Measurements from ENCODE around the gene SLC7A5.
"Not testable (repeated sequence)": the region's sequence is repeated elsewhere in the genome, so short reads cannot be mapped to it uniquely, and the experiment has no call there.

Gene SLC7A5

GRCh38 chr16:87819282-87819681 is 50.0 kb downstream of the SLC7A5 start:
- no peak for TF ChIP-seq ZFX (IDR thresholded peaks at IDR 0.05)
- H3K27ac ChIP-seq = no peak overlapping the region

- H3K27ac ChIP-seq = no peak overlapping the region
- no peak for TF ChIP-seq CTCF (conservative IDR thresholded peaks at IDR 0.05)
- TF ChIP-seq ZFX (IDR thresholded peaks at IDR 0.05) = no peak
These were observed 50.7 kb downstream of the SLC7A5 start for GRCh38 chr16:87818533-87819161.

- no peak overlapping the region for H3K27ac ChIP-seq
- TF ChIP-seq CTCF (conservative IDR thresholded peaks at IDR 0.05) (no peak), ZFX (IDR thresholded peaks at IDR 0.05) (no peak)
These were observed 51.4 kb downstream of the SLC7A5 start for GRCh38 chr16:87817910-87818309.

GRCh38 chr16:87817370-87817769 is 51.9 kb downstream of the SLC7A5 start:
- not testable (repeated sequence) for H3K27ac ChIP-seq

- no peak overlapping the region for H3K27ac ChIP-seq
- no peak for TF ChIP-seq CTCF (conservative IDR thresholded peaks at IDR 0.05)
- TF ChIP-seq ZFX (IDR thresholded peaks at IDR 0.05) = no peak
These were observed 52.7 kb downstream of the SLC7A5 start for GRCh38 chr16:87816507-87817100.

GRCh38 chr16:87815567-87815966 is 53.7 kb downstream of the SLC7A5 start:
- TF ChIP-seq ZFX (IDR thresholded peaks at IDR 0.05) = no peak
- no peak for TF ChIP-seq CTCF (conservative IDR thresholded peaks at IDR 0.05)
- no peak overlapping the region for H3K27ac ChIP-seq

- TF ChIP-seq ZFX (IDR thresholded peaks at IDR 0.05) (no peak), CTCF (conservative IDR thresholded peaks at IDR 0.05) (no peak)
- H3K27ac ChIP-seq = no peak overlapping the region
These were observed 57.1 kb downstream of the SLC7A5 start for GRCh38 chr16:87812200-87812656.

GRCh38 chr16:87811454-87811853 is 57.9 kb downstream of the SLC7A5 start:
- H3K27ac ChIP-seq = not testable (repeated sequence)

- no peak for TF ChIP-seq CTCF (conservative IDR thresholded peaks at IDR 0.05)
- no peak for TF ChIP-seq ZFX (IDR thresholded peaks at IDR 0.05)
- H3K27ac ChIP-seq = no peak overlapping the region
These were observed 60.0 kb downstream of the SLC7A5 start for GRCh38 chr16:87809150-87809902.

Measured in C4-2B (cell line).